HepG2 (cell line): Measurements from ENCODE around the gene MIGA2. TPM values are rescaled to one million over a fixed set of nuclear protein-coding genes. Genes with fewer than 3 reads are reported as not detected.

ENCODE experiments used
- CBX5 ChIP-seq: sonication (generic); formaldehyde crosslinking; IDR thresholded peaks from 2 replicates; pipeline ENCODE4 v1.4.0; 2020; ENCODE audit warnings: missing genetic modification reagents, borderline replicate concordance
- CEBPG ChIP-seq: IDR thresholded peaks from 2 replicates; pipeline ENCODE4 v1.6.1; 2016
- DNMT1 ChIP-seq: sonication (generic); formaldehyde crosslinking; IDR thresholded peaks from 2 replicates; pipeline ENCODE4 v1.5.1; 2020; ENCODE audit warnings: mild to moderate bottlenecking, missing genetic modification reagents
- FOXC1 ChIP-seq: sonication (generic); formaldehyde crosslinking; IDR thresholded peaks from 2 replicates; pipeline ENCODE4 v1.8.0; 2022; ENCODE audit warnings: mild to moderate bottlenecking, missing genetic modification reagents, borderline replicate concordance
- FOXP1 ChIP-seq, 2 experiments: fragments of 450-650 bp in 1 of 2; IDR thresholded peaks; 2 replicates each; pipeline ENCODE4 v1.6.1; 2017 to 2018; ENCODE audit warnings: antibody characterized with exemption in 1 of 2
- GATAD2A ChIP-seq: IDR thresholded peaks from 2 replicates; pipeline ENCODE4 v1.6.1; 2016
- KDM6A ChIP-seq: IDR thresholded peaks from 2 replicates; pipeline ENCODE4 v1.6.1; 2016; ENCODE audit warnings: low read depth
- MED8 ChIP-seq: sonication (generic); formaldehyde crosslinking; IDR thresholded peaks from 2 replicates; pipeline ENCODE4 v1.8.1; 2023; ENCODE audit warnings: mild to moderate bottlenecking, missing genetic modification reagents; ENCODE audit not compliant: insufficient replicate concordance
- MXD1 ChIP-seq: sonication (generic); formaldehyde crosslinking; IDR thresholded peaks from 2 replicates; pipeline ENCODE4 v1.4.0; 2020; ENCODE audit warnings: mild to moderate bottlenecking, missing genetic modification reagents
- RBM39 ChIP-seq: fragments of 200-400 bp; formaldehyde crosslinking; IDR thresholded peaks from one replicate; pipeline ENCODE4 v1.6.1; 2018; ENCODE audit warnings: antibody characterized with exemption, mild to moderate bottlenecking, low read depth, low read length; ENCODE audit not compliant: poor library complexity, severe bottlenecking
- TBX2 ChIP-seq: sonication (generic); formaldehyde crosslinking; IDR thresholded peaks from 2 replicates; pipeline ENCODE4 v1.5.0; 2020; ENCODE audit warnings: missing genetic modification reagents, mild to moderate bottlenecking, borderline replicate concordance
- ZNF460 ChIP-seq: sonication (generic); formaldehyde crosslinking; IDR thresholded peaks from 2 replicates; pipeline ENCODE4 v1.5.1; 2020; ENCODE audit warnings: missing genetic modification reagents, mild to moderate bottlenecking, borderline replicate concordance
- ZNF747 ChIP-seq: sonication (generic); formaldehyde crosslinking; IDR thresholded peaks from 2 replicates; pipeline ENCODE4 v1.8.1; 2023; ENCODE audit warnings: missing genetic modification reagents, mild to moderate bottlenecking, borderline replicate concordance
- polyA plus RNA-seq, 8 experiments: library from polyadenylated mRNA; depleted of rRNA in 3 of 8; stranded (reverse) in 7 of 8; unstranded in 1 of 8; fragments of >200 nt; fragmentation: Illumina TruSeq in 4 of 8; extraction: Trizol in 4 of 8; gene quantifications; 2 replicates each; pipeline versions ENCODE4 v1.2.1 to v1.2.3, GENCODE V29; 2011 to 2016; ENCODE audit warnings: low read depth in 4 of 8, missing spikeins in 1 of 8, mixed read lengths in 1 of 8; ENCODE audit not compliant: insufficient read depth in 1 of 8
- total RNA-seq, 5 experiments: library from RNA; depleted of rRNA; stranded (reverse); fragments of >200 nt; fragmentation: Illumina TruSeq; extraction: Trizol; gene quantifications; 2 replicates each; pipeline ENCODE4 v1.2.3, GENCODE V29; 2016; ENCODE audit warnings: low read depth in 1 of 5
- TF ChIP-seq, protein P1 (sequence below): sonication (generic); formaldehyde crosslinking; IDR thresholded peaks from 2 replicates; pipeline ENCODE4 v1.4.0; 2020; ENCODE audit warnings: mild to moderate bottlenecking, low read depth, missing genetic modification reagents
- TF ChIP-seq, protein P2 (sequence below): sonication (generic); formaldehyde crosslinking; IDR thresholded peaks from 2 replicates; pipeline ENCODE4 v1.8.1; 2023; ENCODE audit warnings: missing genetic modification reagents, inconsistent platforms, borderline replicate concordance
- TF ChIP-seq, protein P3 (sequence below): sonication (generic); formaldehyde crosslinking; IDR thresholded peaks from 2 replicates; pipeline ENCODE4 v1.4.0; 2020; ENCODE audit warnings: missing genetic modification reagents, borderline replicate concordance

Gene MIGA2
- total and polyA plus RNA-seq, 2 of the 13 experiments (the other 11 are each of a cell fraction or from before 2014, with no cell fraction given), result 10.8 to 17.1 TPM

DNA sequence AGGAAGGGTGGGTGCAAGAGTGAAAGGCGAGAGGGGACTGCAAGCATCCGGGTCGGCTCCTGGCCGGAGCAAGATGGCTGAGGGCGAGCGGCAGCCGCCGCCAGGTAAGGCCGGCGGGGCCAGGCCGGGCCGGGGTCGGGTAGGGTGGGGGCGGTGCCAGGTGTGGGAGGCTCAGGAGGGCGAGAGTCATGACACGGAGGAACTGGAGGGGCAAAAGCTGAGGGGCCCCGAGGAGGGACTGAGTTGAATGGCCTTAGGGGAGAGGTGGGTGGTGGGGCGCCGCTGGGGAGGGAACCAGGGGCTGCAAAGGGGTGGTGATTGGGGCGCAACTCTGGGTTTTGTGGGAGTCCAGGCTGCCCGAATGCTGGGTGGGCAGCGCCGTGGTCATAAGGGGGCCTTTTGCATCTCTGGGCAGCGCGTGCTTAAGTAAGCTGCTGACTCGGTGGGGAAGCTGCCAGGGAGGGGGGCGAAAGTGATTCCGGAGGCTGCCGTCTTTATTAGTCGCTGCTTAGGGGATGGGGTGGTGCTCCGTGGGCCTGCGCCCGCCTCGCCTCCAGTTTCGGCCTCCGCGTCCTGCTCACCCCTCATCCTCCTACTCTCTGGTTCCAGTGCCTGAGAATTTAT, 75.2 kb downstream of the MIGA2 start (continued):
- TF ChIP-seq, protein P1, sequence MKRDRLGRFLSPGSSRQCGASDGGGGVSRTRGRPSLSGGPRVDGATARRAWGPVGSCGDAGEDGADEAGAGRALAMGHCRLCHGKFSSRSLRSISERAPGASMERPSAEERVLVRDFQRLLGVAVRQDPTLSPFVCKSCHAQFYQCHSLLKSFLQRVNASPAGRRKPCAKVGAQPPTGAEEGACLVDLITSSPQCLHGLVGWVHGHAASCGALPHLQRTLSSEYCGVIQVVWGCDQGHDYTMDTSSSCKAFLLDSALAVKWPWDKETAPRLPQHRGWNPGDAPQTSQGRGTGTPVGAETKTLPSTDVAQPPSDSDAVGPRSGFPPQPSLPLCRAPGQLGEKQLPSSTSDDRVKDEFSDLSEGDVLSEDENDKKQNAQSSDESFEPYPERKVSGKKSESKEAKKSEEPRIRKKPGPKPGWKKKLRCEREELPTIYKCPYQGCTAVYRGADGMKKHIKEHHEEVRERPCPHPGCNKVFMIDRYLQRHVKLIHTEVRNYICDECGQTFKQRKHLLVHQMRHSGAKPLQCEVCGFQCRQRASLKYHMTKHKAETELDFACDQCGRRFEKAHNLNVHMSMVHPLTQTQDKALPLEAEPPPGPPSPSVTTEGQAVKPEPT (CRISPR knock-in tag), result no peak
- TF ChIP-seq MXD1 (CRISPR knock-in tag) (peak; percentile 54; the same call in 1 of the 2 replicates), CBX5 (CRISPR knock-in tag) (no peak), CEBPG (CRISPR knock-in tag) (no peak), GATAD2A (no peak), FOXC1 (no peak), ZNF460 (no peak), RBM39 (peak; percentile 51), MED8 (CRISPR knock-in tag) (peak; percentile 33), ZNF747 (CRISPR knock-in tag) (no peak), TBX2 (CRISPR knock-in tag) (peak; percentile 47; the same call in 1 of the 2 replicates), FOXP1 (IDR thresholded peaks at IDR 0.05) (no peak), FOXP1 (CRISPR knock-in tag; IDR thresholded peaks at IDR 0.05) (no peak), KDM6A (no peak), DNMT1 (CRISPR knock-in tag) (no peak; the same call in 1 of the 2 replicates)
- TF ChIP-seq, protein P2, sequence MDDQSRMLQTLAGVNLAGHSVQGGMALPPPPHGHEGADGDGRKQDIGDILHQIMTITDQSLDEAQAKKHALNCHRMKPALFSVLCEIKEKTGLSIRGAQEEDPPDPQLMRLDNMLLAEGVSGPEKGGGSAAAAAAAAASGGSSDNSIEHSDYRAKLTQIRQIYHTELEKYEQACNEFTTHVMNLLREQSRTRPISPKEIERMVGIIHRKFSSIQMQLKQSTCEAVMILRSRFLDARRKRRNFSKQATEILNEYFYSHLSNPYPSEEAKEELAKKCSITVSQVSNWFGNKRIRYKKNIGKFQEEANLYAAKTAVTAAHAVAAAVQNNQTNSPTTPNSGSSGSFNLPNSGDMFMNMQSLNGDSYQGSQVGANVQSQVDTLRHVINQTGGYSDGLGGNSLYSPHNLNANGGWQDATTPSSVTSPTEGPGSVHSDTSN, result no peak
- TF ChIP-seq, protein P3, sequence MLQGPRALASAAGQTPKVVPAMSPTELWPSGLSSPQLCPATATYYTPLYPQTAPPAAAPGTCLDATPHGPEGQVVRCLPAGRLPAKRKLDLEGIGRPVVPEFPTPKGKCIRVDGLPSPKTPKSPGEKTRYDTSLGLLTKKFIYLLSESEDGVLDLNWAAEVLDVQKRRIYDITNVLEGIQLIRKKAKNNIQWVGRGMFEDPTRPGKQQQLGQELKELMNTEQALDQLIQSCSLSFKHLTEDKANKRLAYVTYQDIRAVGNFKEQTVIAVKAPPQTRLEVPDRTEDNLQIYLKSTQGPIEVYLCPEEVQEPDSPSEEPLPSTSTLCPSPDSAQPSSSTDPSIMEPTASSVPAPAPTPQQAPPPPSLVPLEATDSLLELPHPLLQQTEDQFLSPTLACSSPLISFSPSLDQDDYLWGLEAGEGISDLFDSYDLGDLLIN (CRISPR knock-in tag), result no peak
